ENCODE results near the gene TSPAN11. TPM values are rescaled to one million over a fixed set of nuclear protein-coding genes. Genes with fewer than 3 reads are reported as not detected.

The TSPAN11 gene
- total and polyA plus RNA-seq, 2 experiments from 2014 or later, result 0.51 to 1.9 TPM

GRCh38 chr12:30980955-30981662, 54.6 kb downstream of the TSPAN11 start:
- in situ Hi-C loops (cut with MboI), result no loop called here
- H3F3A ChIP-seq (ENCODE audit: insufficient read depth), result no peaks in the 10 kb centered on the region
- H2AFZ ChIP-seq, result no peak overlapping the region
- DNase-seq, result no peak
- no peaks in the 10 kb centered on the region for H3K27me3 ChIP-seq (replicated peaks; ENCODE audit: insufficient read depth)
- no peak overlapping the region for H3K27ac ChIP-seq
- H3K9me2 ChIP-seq (ENCODE audit: insufficient read depth), result no peaks in the 10 kb centered on the region
- no peak for TF ChIP-seq EZH2phosphoT487 (IDR thresholded peaks at IDR 0.05; ENCODE audit: insufficient read depth, low read depth)
- TF ChIP-seq EZH2 (IDR thresholded peaks at IDR 0.05; ENCODE audit: insufficient read depth, poor library complexity, severe bottlenecking), result no peak
- H4K20me1 ChIP-seq (ENCODE audit: insufficient read depth), result no peaks in the 10 kb centered on the region
- H3K4me3 ChIP-seq, result no peak overlapping the region
- H3K79me2 ChIP-seq (ENCODE audit: insufficient read depth), result no peaks in the 10 kb centered on the region
- no peaks in the 10 kb centered on the region for H3K36me3 ChIP-seq (ENCODE audit: low read depth)
- no peaks in the 10 kb centered on the region for H3K9me3 ChIP-seq (ENCODE audit: low read depth)
- no peaks in the 10 kb centered on the region for H3K4me1 ChIP-seq (ENCODE audit: insufficient read depth)
- H3K9ac ChIP-seq, result no peak overlapping the region
- WGBS, 2 experiments (ENCODE audit: low coverage in 1 of 2, low lambda C conversion rate in 2 of 2, missing lambda C conversion rate in 2 of 2), result 82 to 87% methylated on average over 18 of the region's 18 CpGs
- H3K4me2 ChIP-seq (ENCODE audit: unreplicated experiment), result no peak overlapping the region

- DNase-seq, result no peak
- Histone ChIP-seq H3K9me3 (ENCODE audit: low read depth) (no peaks in the 10 kb centered on the region), H3K27me3 (replicated peaks; ENCODE audit: insufficient read depth) (no peaks in the 10 kb centered on the region), H3K27ac (no peak overlapping the region), H3F3A (ENCODE audit: insufficient read depth) (no peaks in the 10 kb centered on the region), H3K79me2 (ENCODE audit: insufficient read depth) (no peaks in the 10 kb centered on the region), H3K9me2 (ENCODE audit: insufficient read depth) (no peaks in the 10 kb centered on the region), H3K9ac (no peak overlapping the region), H3K36me3 (ENCODE audit: low read depth) (no peaks in the 10 kb centered on the region), H3K4me3 (no peak overlapping the region), H2AFZ (no peak overlapping the region), H3K4me2 (ENCODE audit: unreplicated experiment) (no peak overlapping the region), H3K4me1 (ENCODE audit: insufficient read depth) (no peaks in the 10 kb centered on the region), H4K20me1 (ENCODE audit: insufficient read depth) (no peaks in the 10 kb centered on the region)
- TF ChIP-seq EZH2 (IDR thresholded peaks at IDR 0.05; ENCODE audit: insufficient read depth, poor library complexity, severe bottlenecking) (no peak), EZH2phosphoT487 (IDR thresholded peaks at IDR 0.05; ENCODE audit: insufficient read depth, low read depth) (no peak)
- WGBS, 2 experiments (ENCODE audit: low coverage in 1 of 2, low lambda C conversion rate in 2 of 2, missing lambda C conversion rate in 2 of 2), result 87 to 90% methylated on average over 12 of the region's 12 CpGs
- in situ Hi-C loops (cut with MboI), result no loop called here
These were observed 55.9 kb downstream of the TSPAN11 start for GRCh38 chr12:30982413-30982812.

GRCh38 chr12:30985814-30986452, 59.4 kb downstream of the TSPAN11 start:
- H3K36me3 ChIP-seq (ENCODE audit: low read depth), result no peaks in the 10 kb centered on the region
- no peak for TF ChIP-seq EZH2phosphoT487 (IDR thresholded peaks at IDR 0.05; ENCODE audit: insufficient read depth, low read depth)
- no peak for TF ChIP-seq EZH2 (IDR thresholded peaks at IDR 0.05; ENCODE audit: insufficient read depth, poor library complexity, severe bottlenecking)
- no peaks in the 10 kb centered on the region for H3K9me2 ChIP-seq (ENCODE audit: insufficient read depth)
- DNase-seq, result peak; percentile 77
- no peaks in the 10 kb centered on the region for H3K4me1 ChIP-seq (ENCODE audit: insufficient read depth)
- H2AFZ ChIP-seq, result no peak overlapping the region
- H3K9me3 ChIP-seq (ENCODE audit: low read depth), result no peaks in the 10 kb centered on the region
- no peak overlapping the region for H3K4me3 ChIP-seq
- no peaks in the 10 kb centered on the region for H3F3A ChIP-seq (ENCODE audit: insufficient read depth)
- no peak overlapping the region for H3K27ac ChIP-seq
- H3K9ac ChIP-seq, result no peak overlapping the region
- in situ Hi-C loops (cut with MboI), result loop anchor here (5.0 kb wide), 1 partner anchor 134 kb away; no protein-coding TSS in a partner anchor
- H3K27me3 ChIP-seq (replicated peaks; ENCODE audit: insufficient read depth), result no peaks in the 10 kb centered on the region
- H4K20me1 ChIP-seq (ENCODE audit: insufficient read depth), result no peaks in the 10 kb centered on the region
- 24 to 25% methylated on average over 7 of the region's 7 CpGs for WGBS, 2 experiments (ENCODE audit: low coverage in 1 of 2, low lambda C conversion rate in 2 of 2, missing lambda C conversion rate in 2 of 2)
- no peak overlapping the region for H3K4me2 ChIP-seq (ENCODE audit: unreplicated experiment)
- H3K79me2 ChIP-seq (ENCODE audit: insufficient read depth), result no peaks in the 10 kb centered on the region

GRCh38 chr12:30988086-30988485, 61.5 kb downstream of the TSPAN11 start:
- H4K20me1 ChIP-seq (ENCODE audit: insufficient read depth), result no peaks in the 10 kb centered on the region
- in situ Hi-C loops (cut with MboI), result loop anchor here (5.0 kb wide), 1 partner anchor 136 kb away; no protein-coding TSS in a partner anchor
- TF ChIP-seq EZH2phosphoT487 (IDR thresholded peaks at IDR 0.05; ENCODE audit: insufficient read depth, low read depth) (no peak), EZH2 (IDR thresholded peaks at IDR 0.05; ENCODE audit: insufficient read depth, poor library complexity, severe bottlenecking) (no peak)
- H3K4me2 ChIP-seq (ENCODE audit: unreplicated experiment), result no peak overlapping the region
- H3K27me3 ChIP-seq (replicated peaks; ENCODE audit: insufficient read depth), result no peaks in the 10 kb centered on the region
- no peak overlapping the region for H3K9ac ChIP-seq
- no peak overlapping the region for H2AFZ ChIP-seq
- no peak for DNase-seq
- H3K36me3 ChIP-seq (ENCODE audit: low read depth), result no peaks in the 10 kb centered on the region
- H3K4me3 ChIP-seq, result no peak overlapping the region
- H3F3A ChIP-seq (ENCODE audit: insufficient read depth), result no peaks in the 10 kb centered on the region
- WGBS, 2 experiments (ENCODE audit: low coverage in 1 of 2, low lambda C conversion rate in 2 of 2, missing lambda C conversion rate in 2 of 2), result 74 to 82% methylated on average over 9 of the region's 9 CpGs
- H3K4me1 ChIP-seq (ENCODE audit: insufficient read depth), result no peaks in the 10 kb centered on the region
- no peaks in the 10 kb centered on the region for H3K9me3 ChIP-seq (ENCODE audit: low read depth)
- no peaks in the 10 kb centered on the region for H3K9me2 ChIP-seq (ENCODE audit: insufficient read depth)
- H3K27ac ChIP-seq, result no peak overlapping the region
- no peaks in the 10 kb centered on the region for H3K79me2 ChIP-seq (ENCODE audit: insufficient read depth)
